ENCODE measurements around the gene CAMTA1.

The CAMTA1 gene

DNA sequence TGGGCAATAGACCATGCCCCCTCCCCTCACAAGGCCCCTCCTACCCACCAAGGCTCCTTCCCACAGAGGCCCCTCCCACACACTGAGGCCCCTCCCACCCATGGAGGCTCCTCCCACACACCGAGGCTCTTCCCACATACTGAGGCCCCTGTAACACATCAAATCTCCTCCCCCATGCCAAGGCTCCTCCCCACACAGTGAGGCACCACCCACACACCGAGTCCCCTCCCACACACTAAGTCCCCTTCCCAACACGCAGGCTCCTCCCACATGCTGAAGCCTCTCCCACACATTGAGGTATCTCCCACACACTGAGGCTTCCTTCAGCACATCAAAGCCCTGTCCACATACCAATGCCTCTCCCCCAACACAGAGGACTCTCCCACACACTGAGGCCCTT lies 391.8 kb downstream of the CAMTA1 start:
- DNase-seq = peak; percentile 20 to 51

DNA sequence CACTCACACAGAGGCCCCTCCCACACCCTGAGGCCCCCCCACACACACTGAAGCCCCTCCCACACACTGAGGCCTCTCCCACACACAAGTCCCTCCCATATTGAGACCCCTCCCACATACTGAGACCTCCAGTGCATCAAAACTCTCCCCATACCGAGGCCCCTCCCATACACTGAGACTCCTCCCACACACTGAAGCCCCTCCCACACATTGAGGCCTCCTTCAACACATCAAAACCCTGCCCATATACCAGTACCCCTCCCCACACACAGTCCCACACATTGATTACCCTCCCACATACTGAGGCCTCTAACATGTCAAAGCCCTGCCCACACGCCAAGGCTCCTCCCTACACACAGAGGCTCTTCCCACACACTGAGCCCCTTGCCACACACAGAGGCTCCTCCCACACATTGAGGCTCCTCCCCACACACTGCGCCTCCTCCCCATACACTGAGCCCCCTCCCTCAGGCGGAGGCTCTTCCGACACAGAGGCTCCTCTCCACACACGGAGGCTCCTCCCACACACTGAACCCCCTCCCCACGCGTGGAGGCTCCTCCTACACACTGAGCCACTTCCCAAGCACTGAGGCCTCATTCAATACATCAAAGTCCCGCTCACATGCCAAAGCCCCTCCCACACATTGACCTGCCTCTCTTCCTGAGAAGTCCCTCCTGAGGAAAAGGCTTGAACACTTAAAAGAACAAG lies 392.3 kb downstream of the CAMTA1 start:
- no peak for DNase-seq

DNA sequence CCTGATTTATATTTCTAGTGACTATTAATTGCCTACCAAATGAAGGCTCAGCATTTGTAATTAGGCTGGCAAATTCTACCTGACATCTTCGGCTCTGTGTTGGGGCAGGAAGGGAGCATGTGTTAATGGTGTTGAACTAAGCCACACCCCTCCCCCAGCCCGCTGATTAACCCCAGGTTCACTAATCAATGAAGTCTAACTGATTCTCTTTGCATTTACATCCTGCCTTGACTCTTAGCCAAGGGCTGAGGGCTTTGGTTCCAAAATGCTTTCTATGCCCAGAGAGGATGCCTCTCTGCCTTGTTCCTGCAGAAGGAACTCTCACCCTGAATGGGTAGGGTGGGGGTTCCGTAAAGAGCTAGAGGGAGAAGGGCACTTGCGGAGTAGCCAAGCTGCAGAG lies 393.1 kb downstream of the CAMTA1 start:
- DNase-seq = no peak

DNA sequence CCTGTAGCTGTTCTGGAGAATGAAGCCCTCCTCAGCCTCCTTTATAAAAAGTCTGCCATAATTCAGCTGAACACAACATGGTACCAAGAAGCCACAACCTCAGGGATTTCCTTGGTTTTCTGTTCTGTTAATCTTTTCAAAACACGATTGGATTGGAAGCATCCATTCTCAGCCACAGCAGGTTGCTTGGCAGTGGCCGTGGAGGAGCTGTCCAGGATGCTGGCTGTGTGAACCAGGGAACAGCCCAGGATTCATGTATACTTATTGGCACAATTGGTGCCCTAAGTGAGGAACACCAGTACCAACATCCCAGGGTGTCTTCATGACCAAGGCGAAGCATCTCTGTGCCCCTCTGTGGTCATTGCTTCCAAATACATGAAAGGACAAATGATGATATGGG lies 393.5 kb downstream of the CAMTA1 start:
- no peak for DNase-seq

DNA sequence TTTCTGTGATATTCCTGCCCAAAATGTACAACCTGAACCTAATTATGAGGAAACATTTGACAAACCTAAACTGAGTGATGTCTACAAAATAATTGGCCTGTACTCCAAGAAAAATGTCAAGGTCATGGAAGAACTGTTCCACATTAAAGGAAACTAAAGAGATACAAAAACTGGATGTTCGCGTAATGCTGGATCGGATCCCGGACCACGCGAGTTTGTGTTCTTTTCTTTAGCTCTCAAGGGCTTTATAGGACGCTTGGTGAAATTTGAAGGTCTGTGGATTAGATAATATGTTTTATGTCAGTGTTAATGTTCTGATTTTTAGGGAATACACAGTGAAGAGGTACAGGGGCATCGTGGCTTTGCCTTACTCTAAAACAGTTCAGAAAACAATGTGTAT lies 400.5 kb downstream of the CAMTA1 start:
- DNase-seq = no peak

DNA sequence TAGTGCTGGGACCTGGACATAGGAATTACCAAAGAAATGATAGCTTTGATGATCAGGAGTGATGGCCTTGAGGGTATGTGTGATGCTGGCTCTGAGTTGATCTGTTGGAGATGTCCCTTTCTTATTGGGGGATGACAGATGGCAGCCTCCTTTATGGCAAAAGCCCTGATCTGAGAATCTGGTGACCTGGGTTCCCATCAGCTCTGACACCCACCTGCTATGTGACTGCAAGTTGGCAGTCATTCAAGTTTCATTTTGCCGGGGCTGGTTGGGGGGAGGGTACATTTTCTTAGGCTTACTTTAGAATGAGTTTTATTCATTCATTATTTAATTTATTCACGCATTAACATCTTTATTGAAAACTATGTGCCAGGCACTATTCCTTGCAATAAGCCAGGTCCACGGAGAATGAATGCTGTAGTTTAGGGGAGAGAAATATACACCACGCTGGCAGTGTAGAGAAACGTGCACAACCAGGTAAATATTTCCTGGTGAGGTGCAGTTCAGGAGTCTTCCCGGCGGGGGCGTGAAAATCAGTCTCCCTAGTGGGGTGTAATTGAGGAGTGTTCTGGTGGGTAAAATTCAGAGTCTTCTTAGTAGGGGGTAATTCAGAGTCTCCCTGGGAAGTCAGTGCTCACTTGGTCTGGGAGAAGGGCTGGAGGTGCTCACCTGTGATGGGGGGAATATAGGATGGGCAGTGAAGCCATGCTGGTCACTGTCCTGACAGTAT lies 401.3 kb downstream of the CAMTA1 start:
- DNase-seq = no peak

DNA sequence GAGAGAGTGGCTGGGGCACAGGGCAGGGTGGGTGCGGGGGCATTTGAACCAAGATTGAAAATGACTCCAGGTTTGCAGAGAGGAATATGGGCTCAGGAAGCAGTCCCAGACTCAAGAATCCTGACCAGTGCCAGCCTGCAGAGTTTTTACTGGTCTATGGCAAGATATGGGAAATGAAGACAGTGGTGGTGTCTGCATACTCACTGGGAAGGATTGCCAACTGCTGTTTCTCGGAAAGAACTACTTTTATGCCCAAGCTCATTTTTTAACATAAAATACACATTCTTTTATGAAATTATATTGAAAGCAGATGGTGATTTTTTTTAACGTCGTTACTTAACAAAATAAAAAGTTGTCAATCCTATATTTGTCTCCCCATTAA lies 401.8 kb downstream of the CAMTA1 start:
- no peak for DNase-seq

DNA sequence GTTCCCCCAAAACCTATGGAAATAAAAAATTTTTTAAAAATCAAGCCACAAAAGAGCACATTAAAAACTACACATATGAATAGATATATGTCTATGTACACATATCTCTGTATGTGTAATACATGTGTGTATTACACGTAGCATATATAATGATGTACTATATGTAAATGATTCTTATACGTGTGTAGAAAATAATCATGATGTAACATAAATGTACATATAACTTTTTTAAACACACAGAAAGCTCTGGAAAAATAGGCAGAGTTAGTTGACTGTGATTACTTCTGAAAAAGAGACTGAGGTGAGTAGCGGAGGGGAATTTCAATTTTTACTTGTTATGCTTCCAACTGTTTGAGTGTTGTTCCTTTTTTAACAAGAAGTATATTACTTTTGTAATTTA lies 405.0 kb downstream of the CAMTA1 start:
- DNase-seq = no peak

DNA sequence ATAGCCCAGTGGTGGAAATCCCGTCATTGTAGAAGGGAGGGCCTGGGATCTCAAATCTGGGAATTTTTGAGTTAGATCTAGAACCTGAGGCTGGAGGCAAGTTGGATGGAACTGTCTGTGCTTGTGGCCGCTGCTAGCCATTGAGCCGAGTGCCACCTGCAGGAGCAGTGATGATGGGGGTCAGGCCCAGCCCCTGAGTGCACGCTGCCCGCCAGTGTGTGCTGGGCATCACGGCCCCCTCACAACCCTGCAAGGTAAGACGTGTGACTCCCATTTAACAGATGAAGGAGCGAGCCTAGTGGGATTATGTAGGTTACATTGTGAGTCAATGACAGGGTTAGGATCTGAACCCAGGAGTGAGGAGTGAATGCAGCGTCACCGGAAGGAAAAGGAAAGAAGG lies 407.2 kb downstream of the CAMTA1 start:
- DNase-seq = no peak

DNA sequence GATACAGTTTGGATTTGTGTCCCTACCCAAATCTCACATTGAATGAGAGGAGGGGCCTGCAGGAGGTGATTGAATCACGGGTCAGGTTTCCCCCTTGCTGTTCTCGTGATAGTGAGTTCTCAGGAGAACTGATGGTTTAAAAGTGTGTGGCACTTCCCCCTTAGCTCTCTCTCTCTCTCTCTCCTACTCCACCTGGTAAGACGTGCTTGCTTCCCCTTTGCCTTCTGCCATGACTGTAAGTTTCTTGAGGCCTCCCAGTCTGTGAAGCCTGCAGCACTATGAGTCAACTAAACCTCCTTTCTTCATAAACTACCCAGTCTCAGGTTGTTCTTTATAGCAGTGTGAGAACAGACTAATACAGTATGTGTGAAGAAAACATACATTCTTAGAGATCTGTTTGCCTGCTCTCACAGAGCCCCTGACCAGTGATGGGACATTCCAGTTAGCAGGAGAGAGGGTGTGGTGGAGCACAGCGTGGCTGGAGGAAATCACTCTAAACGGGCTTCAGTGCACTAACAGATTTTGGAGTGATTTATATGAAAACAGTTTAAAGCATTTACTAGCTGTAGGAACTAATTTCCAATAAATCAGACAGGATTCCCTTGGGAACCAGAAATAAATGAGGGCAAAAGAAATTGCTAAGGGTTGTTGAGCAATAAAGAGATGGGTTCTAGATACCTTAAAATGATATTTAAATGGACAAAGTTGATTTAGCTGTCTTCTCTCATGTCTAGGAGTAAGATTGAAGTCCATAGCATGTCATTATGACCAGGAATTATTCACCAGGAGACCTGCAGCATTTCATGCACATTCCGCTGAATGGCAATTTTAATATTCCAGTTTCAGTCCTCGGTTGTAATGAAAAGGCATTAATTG lies 411.0 kb downstream of the CAMTA1 start:
- DNase-seq = peak in 1 of 2 experiments; percentile 2

DNA sequence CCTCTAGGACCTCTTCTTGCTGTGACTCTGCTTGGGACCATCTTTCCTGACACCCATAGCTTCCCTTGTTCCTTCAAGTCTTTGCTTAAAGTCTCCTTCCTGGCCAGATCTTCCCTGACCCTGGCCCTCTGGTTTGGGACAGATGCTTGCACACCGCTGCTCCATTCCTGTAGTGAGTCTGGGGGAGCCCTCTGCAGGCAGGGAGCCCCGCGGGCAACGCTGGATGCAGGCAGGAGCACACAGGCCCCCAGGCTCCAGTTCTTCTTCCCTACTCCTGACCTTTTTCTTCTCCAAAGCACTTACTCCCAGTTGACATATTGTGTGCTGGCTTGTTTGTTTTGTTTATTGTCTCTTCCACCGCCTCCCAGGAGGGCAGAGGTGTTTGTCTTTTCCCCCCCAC lies 413.4 kb downstream of the CAMTA1 start:
- DNase-seq = no peak

DNA sequence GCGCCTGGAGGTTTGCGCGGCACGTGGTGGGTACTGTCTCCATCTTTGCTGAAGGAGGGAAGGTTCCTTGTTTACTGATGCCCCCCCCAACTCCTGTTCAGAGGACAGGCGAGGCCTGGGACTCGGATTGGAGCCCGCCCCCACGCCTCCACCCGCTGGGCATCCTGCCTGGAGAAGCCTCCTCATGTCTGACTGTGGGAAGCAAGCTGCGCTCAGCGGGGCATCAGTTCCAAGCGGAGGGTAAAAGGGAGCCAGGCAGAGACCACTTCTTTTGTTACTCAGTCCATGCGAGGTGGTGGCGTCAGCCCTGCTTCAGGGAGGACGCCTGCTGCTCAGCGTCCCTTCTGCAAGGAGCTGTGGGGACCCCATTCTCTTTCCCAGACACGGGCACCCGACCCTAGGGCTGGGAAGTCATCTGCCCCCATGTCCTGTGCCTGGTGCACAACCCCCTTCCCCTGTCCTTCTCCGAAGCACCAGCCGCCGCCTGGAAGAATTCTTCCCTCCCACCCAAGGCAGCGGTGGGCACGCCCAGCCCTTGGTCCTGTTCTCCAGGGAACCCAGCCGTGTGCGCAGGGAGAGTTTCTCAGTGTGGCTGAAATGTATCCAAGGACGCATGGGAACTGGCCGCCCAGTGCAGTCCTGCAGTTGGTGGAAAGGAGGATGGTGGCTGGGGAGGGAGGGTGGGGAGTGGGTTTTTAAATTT lies 414.0 kb downstream of the CAMTA1 start:
- no peak for DNase-seq

DNA sequence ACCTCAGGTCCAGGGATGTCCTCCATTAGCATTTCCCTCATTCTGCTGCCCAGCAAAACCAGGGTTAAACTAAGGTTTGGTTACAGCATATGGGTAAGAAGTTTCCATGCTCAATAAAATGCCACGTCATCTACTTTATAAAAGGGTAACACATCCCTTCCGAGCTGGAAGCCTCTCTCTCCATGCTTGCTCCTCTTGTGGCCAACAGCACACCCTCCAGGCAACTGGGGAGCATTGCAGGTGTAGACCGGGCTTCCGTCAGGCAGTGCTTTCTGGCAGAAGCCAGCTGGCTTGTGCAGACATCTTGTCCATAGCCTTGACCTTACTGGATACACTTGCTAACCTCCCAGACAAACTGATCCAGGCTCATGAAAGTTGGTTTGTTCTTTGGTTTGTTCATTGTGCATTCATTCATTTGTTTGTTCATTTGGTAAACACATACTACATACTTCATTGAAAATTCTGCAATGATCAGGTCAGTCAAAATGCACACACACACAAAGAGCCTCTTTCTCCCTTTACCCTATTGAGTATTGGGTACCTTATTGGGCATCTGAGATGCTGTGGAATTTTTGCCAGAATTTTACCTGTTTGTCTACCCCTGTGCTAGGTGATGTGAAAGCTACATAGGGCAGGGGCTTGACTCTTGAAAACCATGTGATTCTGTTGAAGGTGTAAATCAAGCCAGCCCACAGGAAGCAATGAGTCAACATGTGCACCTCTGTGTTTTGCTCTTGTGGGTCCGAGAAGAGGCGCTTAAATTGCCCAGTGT lies 422.8 kb downstream of the CAMTA1 start:
- DNase-seq = peak; percentile 91 to 92

DNA sequence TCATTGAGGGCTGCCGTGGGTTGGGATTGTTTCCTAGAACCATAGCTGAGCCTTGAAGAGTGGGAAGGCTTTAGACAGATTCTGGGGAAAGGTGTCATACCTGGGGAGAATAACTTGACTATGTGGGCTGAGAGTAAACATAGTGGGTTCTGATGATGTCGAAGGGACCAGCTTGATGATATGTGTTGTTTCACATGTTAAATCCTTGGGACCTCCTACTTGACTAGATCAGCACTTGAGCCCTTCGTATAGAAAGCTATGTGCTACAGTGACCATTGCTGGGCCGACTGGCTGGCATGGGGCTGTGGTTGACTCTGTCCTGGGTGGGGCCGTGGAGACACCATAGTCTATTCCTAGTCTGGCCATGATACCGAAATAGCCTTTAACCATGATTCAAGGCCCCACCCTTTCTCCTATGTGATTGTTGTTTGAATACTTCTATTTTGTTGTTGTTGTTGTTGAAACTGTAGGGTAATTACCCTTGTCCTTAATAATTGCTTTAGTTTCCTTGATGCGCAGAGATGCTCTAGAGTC lies 423.5 kb downstream of the CAMTA1 start:
- no peak for DNase-seq

DNA sequence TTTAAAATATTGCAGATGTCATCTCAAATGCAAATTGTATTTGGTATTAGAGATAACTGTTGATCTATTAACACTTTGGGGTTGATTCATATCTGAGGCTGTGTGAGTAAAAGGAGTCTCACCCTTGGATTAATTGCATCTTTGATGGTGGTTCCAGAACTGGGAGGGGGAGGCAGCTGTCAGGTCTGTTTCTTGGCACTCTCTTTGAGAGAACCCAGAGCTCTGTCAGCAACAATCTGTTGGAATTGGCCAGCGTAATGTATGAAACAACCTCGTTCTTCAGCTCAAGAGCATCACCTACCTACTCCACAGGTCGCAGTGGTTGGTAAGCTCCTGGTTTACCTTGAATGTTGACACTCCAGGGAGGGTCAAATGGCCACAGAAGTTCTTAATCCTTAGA lies 424.1 kb downstream of the CAMTA1 start:
- DNase-seq = no peak

DNA sequence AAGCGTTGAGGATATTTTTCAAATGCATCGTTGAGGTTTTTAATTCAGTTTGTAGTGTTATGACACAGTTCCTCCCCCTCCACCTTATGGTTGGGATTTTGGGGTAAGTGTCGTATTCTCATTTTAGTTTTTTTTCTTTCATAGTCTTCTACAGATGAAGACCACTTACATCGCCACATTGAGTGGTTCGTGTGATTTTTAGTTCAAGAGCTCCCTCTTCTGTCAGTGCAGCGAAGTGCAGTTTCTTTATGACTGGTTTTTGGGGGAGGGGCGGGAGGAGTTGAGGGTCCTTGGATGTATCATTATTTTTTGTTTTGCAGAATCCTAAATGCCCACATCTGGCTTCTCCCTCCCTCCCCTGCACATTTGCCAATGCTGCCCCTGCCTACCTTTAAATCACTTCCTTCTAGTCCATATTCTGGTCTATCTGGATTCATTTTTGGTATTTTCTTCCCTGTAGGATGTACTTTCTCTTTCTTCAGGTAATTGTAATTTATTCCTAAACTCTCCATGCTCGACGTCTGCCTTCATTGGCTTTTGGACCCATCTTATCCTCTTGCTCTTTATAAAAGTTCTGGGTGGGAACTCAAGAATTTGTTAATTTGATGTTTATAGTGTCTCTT lies 433.1 kb downstream of the CAMTA1 start:
- DNase-seq = peak; percentile 57 to 62

DNA sequence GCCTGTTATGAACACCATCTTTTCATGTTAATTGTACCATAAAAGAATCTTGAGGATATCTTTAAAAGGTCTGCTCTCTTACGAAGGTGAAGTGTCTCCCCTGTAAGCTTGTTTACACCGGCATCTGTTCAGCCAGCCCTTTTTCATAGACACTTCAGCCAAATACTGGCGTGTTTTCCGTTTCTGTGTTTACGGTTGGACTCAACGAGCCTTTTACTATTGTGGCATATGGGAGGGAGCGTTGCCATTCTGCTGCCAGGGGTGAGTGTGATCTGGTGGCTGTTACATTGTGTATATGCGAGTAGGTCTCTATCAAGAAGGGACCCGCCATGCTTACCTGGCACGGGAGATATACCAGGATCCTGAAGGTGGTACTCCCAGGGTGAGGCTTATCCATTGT lies 433.8 kb downstream of the CAMTA1 start:
- DNase-seq = no peak

DNA sequence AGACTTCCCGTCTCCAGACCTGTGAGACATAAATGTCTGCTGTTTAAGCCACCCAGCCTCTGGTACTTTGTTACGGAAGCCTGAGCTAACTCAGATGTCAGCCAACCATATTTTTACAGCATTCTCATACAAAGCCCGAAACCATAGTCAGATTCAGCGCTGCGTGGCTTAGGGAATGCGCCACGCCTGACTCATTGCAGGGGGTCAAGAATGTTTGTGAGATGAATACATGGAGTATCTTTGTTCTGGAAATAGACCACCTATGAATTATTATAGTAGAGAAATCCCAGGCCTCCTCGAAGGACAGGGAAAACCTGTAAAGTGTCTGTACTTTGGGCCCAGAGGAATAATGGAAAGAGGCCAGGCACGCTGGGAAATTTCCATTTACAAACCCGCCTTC lies 434.8 kb downstream of the CAMTA1 start:
- no peak for DNase-seq

DNA sequence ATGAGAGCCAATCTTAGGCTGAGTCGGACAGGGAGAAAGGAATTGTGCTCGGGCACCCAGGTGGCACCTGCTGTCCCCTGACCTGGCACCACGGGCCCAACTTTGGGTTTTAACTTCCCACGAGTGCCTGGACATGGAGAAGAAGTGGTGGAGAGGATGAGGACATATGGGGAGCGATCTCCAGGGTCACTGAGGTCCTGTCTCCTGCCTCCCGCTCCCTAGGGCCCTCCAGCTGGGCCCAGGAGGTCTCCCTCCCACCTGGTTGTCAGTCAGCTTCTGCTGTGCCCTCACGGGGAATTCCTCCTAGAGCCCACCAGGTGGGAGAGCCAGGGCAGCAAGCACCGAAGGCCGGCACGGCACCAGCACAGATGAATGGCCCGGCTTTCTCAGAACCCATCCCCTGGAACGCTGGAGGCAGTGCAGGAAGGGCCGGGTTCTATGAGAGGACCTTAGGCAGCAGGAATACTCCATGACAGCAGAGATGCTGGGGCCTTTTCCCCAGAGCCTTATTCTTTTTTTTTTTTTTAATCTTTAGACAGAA lies 435.5 kb downstream of the CAMTA1 start:
- no peak for DNase-seq

DNA sequence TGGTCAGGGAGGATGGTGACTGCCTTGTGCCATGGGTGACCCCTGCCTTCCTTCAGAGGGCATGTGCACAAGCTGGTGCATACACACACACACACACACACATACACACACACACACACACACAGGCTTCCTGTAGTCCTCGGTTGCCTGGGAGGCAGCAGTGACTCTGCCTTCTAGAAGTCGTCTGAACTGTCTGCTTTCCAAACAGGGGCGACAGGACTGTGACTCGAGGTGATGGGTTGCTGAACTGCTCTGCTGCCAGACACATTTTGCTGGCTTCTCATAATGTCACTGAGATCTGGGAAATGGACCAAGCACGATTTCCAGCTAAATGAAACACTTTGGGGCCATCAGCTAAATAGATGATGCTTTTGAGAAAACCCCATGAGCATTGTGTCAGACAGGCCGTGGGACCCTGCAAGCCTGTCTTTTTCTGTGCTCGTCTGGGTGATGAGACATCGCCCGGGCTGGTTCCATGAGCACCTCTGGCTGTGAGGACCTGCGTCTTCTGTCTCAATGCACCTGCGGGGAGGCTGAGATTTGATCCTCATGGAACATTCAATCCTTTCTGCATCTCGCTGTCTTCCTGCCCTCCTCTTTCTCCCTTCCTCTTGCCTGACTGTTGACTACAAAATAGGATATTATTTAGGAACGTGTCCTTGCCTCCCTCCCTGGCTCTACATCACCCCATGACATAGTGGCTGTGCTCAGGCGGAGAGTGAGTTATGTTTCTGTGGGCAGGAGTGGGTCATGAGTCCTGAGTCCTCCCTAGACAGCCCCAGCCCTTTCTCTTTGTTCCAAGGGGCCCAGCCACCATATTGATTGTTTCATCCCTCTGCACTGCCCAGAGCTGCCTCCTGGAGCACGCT lies 436.8 kb downstream of the CAMTA1 start:
- no peak for DNase-seq

Measured in Kasumi-1 (cell line).